ENCODE measurements around the gene ZNF420. TPM values are rescaled to one million over a fixed set of nuclear protein-coding genes. Genes with fewer than 3 reads are reported as not detected.
"Not testable (repeated sequence)": the region's sequence is repeated elsewhere in the genome, so short reads cannot be mapped to it uniquely, and the experiment has no call there.

The ZNF420 gene
- total RNA-seq, 1 donor from 2014 or later, result 9.6 TPM

- peaks cover 3 to 77% of the 10 kb centered on the region in 2 donors for H3K36me3 ChIP-seq
- no peaks in the 10 kb centered on the region for H3K27me3 ChIP-seq
- H3K4me3 ChIP-seq, result no peak overlapping the region
- no peak for TF ChIP-seq CTCF (IDR thresholded peaks at IDR 0.05)
- no peak for TF ChIP-seq POLR2AphosphoS5 (IDR thresholded peaks at IDR 0.05; ENCODE audit: insufficient read depth in 1 of 2, low read depth in 1 of 2)
- TF ChIP-seq POLR2A (IDR thresholded peaks at IDR 0.05), result no peak
- intact Hi-C loops (cut with DNase I), result no loop called here
- no peak for DNase-seq (ENCODE audit: extremely low spot score in 2 of 2)
- H3K27ac ChIP-seq, result no peak overlapping the region
- no peaks in the 10 kb centered on the region for H3K4me1 ChIP-seq
- peaks cover 85% of the 10 kb centered on the region for H3K9me3 ChIP-seq
Measured at GRCh38 chr19:37114001-37114400, 35.8 kb downstream of the ZNF420 start.

GRCh38 chr19:37122093-37122492 is 43.9 kb downstream of the ZNF420 start:
- intact Hi-C loops (cut with DNase I); H3K27ac ChIP-seq: not testable (repeated sequence)
- peaks cover 61% of the 10 kb centered on the region for H3K9me3 ChIP-seq

GRCh38 chr19:37127999-37128820 is 50.0 kb downstream of the ZNF420 start:
- intact Hi-C loops (cut with DNase I), result no loop called here
- Histone ChIP-seq H3K4me1 (no peaks in the 10 kb centered on the region), H3K36me3 (peaks cover 12 to 78% of the 10 kb centered on the region in 2 donors), H3K4me3 (no peak overlapping the region), H3K27ac (no peak overlapping the region), H3K27me3 (no peaks in the 10 kb centered on the region), H3K9me3 (peaks cover 98% of the 10 kb centered on the region)
- no peak for DNase-seq (ENCODE audit: extremely low spot score in 2 of 2)
- TF ChIP-seq CTCF (IDR thresholded peaks at IDR 0.05) (no peak), POLR2A (IDR thresholded peaks at IDR 0.05) (no peak), POLR2AphosphoS5 (IDR thresholded peaks at IDR 0.05; ENCODE audit: insufficient read depth in 1 of 2, low read depth in 1 of 2) (no peak)

More at GRCh38 chr19:37122093-37122492, 43.9 kb downstream of the ZNF420 start:
- not testable (repeated sequence) for DNase-seq (ENCODE audit: extremely low spot score in 2 of 2); H3K27me3 ChIP-seq; H3K4me1 ChIP-seq; H3K4me3 ChIP-seq
- peaks cover 2 to 38% of the 10 kb centered on the region in 2 donors for H3K36me3 ChIP-seq

GRCh38 chr19:37128821-37129177 is 50.6 kb downstream of the ZNF420 start:
- Histone ChIP-seq H3K9me3 (peaks cover 100% of the 10 kb centered on the region), H3K27me3 (no peaks in the 10 kb centered on the region), H3K4me3 (no peak overlapping the region), H3K4me1 (no peaks in the 10 kb centered on the region), H3K27ac (no peak overlapping the region), H3K36me3 (peaks cover 12 to 72% of the 10 kb centered on the region in 2 donors)
- DNase-seq (ENCODE audit: extremely low spot score in 2 of 2), result no peak
- intact Hi-C loops (cut with DNase I), result no loop called here
- TF ChIP-seq POLR2AphosphoS5 (IDR thresholded peaks at IDR 0.05; ENCODE audit: insufficient read depth in 1 of 2, low read depth in 1 of 2), result no peak

- intact Hi-C loops (cut with DNase I), result no loop called here
- no peaks in the 10 kb centered on the region for H3K4me1 ChIP-seq
- no peak overlapping the region for H3K4me3 ChIP-seq
- H3K9me3 ChIP-seq, result peaks cover 95% of the 10 kb centered on the region
- peaks cover 0 to 8% of the 10 kb centered on the region in 2 donors for H3K36me3 ChIP-seq
- H3K27me3 ChIP-seq, result no peaks in the 10 kb centered on the region
- no peak overlapping the region for H3K27ac ChIP-seq
- TF ChIP-seq CTCF (IDR thresholded peaks at IDR 0.05), result no peak
- TF ChIP-seq POLR2AphosphoS5 (IDR thresholded peaks at IDR 0.05; ENCODE audit: insufficient read depth in 1 of 2, low read depth in 1 of 2), result no peak
- no peak for DNase-seq (ENCODE audit: extremely low spot score in 2 of 2)
Measured at GRCh38 chr19:37136111-37136510, 57.9 kb downstream of the ZNF420 start.

GRCh38 chr19:37148214-37148613 is 70.0 kb downstream of the ZNF420 start:
- no peaks in the 10 kb centered on the region for H3K4me1 ChIP-seq
- no peaks in the 10 kb centered on the region for H3K27me3 ChIP-seq
- H3K27ac ChIP-seq, result no peak overlapping the region
- peaks cover 0 to 54% of the 10 kb centered on the region in 2 donors for H3K36me3 ChIP-seq
- no peak overlapping the region for H3K4me3 ChIP-seq
- intact Hi-C loops (cut with DNase I), result no loop called here
- TF ChIP-seq CTCF (IDR thresholded peaks at IDR 0.05), result no peak
- TF ChIP-seq POLR2AphosphoS5 (IDR thresholded peaks at IDR 0.05; ENCODE audit: insufficient read depth in 1 of 2, low read depth in 1 of 2), result no peak
- no peak for TF ChIP-seq POLR2A (IDR thresholded peaks at IDR 0.05)
- DNase-seq (ENCODE audit: extremely low spot score in 2 of 2), result no peak
- peaks cover 66% of the 10 kb centered on the region for H3K9me3 ChIP-seq
